22Rv1 (cell line): ENCODE data around the gene PERM1.

Experiments used
- H3K27ac ChIP-seq: fragments of 450-650 bp; 2 replicates; pipeline ENCODE4 v1.5.1; 2017
- ZFX ChIP-seq: fragments of 450-650 bp; IDR thresholded peaks from 2 replicates; pipeline ENCODE4 v1.6.1; 2017; ENCODE audit warnings: antibody characterized with exemption, borderline replicate concordance
- TF ChIP-seq, protein P1 (sequence below): fragments of 450-650 bp; IDR thresholded peaks from 2 replicates; pipeline ENCODE4 v1.5.1; 2017; ENCODE audit warnings: mild to moderate bottlenecking

PERM1 gene

DNA sequence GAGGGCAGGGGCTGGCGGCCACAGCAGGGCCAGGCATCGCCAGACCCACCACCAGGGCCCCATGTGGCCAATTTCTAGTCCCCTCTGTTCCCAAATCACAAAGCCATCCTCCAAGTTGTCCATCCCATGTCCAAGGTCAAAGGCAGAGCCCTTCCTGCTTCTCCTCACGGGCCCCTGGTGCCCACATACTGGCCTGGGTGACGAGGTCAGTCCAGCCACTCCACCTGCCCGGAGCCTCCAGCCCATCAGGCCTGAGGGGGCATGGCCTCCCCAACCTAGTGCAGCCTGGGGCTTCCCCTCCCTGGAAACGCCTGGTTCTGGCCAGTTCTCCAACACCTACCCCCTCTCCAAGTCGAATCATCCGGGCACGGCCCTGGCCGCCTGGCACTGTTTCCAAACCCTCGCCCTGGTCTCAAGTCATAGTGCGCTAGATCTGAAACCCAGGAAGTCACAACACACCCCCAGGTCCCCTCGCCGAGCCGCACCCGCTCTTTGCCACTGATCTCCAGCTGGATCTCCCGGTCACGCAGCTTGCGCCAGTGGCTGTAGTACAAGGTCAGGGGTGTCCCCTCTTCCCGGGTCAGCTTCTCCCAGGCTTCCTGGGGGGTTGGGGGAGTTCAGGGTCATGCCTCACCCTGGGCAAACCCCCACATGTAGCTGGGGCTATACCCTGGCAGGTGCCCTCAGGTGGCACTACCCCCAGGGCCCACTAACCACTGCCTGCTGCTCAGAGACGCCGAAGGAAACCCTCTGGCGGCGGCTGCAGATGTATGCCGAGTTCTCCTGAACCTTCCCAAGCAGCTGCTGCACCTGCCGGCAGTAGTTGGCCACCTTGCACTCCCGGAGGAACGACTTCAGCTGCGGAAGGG lies 36.0 kb downstream of the PERM1 start:
- H3K27ac ChIP-seq = peak overlapping the region; percentile 89

DNA sequence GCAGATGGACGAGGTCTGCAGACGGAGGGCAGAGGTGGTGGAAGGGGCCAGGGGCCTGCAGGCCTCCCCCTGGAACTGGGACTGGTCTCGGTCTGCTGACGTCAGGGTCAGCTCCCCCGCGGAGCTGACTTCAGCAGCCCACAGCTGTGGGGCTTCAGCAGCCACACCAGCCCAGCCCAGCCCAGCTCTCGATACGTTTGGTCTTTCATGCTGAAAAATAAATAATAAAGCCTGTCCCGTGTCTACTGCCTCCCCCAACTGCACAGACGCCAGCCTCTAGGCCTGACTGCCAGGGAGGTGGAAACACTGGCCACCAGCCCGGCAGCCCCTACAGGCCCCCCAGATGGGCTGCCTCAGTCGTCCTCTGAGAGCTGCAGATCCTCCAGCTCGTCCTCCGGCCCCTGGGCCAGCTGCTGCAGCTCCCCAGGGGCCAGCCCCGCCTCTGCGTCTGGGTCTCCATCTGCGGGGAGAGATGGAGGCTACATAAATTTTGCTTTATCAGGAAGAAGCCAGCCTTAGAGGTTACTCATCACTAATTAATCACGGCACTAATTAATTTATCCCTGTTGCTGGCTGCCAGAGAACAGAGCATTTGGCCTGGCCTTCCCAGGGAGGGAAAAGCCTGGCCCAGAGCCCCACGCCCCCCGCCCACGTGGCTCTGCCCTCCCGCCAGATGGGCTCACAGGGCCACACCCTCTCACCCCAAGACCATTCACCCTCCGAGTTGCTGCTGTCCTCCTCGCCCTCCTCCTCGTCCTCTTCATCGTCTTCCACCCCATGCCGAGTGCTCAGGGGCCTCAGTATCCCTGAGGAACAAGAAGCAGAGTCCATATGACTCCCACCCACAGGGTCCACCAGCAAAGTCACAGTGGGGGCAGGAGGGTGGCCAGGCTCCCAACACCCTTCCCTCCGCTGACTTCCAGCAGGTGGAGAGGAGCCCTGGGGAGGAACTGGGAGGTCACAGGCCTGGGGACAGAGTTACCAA lies 37.3 kb downstream of the PERM1 start:
- peak overlapping the region; percentile 89 for H3K27ac ChIP-seq

More for the DNA sequence above, 36.0 kb downstream of the PERM1 start:
- TF ChIP-seq, protein P1, sequence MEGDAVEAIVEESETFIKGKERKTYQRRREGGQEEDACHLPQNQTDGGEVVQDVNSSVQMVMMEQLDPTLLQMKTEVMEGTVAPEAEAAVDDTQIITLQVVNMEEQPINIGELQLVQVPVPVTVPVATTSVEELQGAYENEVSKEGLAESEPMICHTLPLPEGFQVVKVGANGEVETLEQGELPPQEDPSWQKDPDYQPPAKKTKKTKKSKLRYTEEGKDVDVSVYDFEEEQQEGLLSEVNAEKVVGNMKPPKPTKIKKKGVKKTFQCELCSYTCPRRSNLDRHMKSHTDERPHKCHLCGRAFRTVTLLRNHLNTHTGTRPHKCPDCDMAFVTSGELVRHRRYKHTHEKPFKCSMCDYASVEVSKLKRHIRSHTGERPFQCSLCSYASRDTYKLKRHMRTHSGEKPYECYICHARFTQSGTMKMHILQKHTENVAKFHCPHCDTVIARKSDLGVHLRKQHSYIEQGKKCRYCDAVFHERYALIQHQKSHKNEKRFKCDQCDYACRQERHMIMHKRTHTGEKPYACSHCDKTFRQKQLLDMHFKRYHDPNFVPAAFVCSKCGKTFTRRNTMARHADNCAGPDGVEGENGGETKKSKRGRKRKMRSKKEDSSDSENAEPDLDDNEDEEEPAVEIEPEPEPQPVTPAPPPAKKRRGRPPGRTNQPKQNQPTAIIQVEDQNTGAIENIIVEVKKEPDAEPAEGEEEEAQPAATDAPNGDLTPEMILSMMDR = no peak
- no peak for TF ChIP-seq ZFX

DNA sequence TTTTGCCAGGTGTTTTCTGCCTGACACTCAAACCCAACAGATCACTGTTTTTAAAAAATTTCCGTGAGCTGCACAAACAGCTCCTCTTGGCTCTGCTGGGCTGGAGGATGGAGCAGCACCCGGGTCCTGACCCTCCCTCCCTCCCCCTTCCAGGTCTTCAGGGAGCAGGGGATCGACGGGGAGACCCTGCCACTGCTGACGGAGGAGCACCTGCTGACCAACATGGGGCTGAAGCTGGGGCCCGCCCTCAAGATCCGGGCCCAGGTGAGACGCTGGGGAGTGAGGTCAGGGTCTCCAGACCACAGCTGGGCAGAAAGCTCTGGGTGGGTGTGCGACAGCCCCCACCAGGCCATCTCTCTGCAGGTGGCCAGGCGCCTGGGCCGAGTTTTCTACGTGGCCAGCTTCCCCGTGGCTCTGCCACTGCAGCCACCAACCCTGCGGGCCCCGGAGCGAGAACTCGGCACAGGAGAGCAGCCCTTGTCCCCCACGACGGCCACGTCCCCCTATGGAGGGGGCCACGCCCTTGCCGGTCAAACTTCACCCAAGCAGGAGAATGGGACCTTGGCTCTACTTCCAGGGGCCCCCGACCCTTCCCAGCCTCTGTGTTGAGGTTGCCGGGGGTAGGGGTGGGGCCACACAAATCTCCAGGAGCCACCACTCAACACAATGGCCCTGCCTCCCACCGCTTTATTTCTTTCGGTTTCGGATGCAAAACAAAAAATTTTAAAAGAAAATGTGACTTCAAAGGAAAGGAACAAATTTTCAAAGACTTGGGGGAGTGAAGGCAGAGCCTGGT lies 38.1 kb downstream of the PERM1 start:
- no peak for TF ChIP-seq ZFX
- TF ChIP-seq, protein P1 = no peak
- H3K27ac ChIP-seq = peak overlapping the region; percentile 89

More for the DNA sequence above, 37.3 kb downstream of the PERM1 start:
- no peak for TF ChIP-seq ZFX
- TF ChIP-seq, protein P1 = no peak

DNA sequence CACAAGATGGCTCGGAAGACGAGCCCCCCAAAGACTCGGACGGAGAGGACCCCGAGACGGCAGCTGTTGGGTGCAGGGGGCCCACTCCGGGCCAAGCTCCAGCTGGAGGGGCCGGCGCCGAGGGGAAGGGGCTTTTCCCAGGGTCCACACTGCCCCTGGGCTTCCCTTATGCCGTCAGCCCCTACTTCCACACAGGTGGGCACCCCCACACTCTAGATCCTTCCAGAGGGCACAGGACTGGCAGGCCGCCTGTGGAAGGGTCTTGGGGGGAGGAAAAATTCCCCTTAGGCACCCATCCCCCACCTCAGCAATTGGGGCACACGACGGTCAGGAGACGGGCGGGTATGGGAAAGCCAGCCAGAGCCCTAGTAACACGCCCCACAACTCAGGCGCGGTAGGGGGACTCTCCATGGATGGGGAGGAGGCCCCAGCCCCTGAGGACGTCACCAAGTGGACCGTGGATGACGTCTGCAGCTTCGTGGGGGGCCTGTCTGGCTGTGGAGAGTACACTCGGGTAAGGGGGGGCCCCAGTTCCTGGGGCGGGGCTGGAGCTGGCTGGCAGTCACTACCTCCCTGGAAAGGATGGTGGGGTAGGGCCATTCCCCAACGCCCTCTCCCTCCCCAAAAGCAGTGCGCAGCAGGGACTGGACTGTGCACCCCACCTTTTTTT lies 38.9 kb downstream of the PERM1 start:
- peak overlapping the region; percentile 89 for H3K27ac ChIP-seq
- TF ChIP-seq ZFX = no peak

DNA sequence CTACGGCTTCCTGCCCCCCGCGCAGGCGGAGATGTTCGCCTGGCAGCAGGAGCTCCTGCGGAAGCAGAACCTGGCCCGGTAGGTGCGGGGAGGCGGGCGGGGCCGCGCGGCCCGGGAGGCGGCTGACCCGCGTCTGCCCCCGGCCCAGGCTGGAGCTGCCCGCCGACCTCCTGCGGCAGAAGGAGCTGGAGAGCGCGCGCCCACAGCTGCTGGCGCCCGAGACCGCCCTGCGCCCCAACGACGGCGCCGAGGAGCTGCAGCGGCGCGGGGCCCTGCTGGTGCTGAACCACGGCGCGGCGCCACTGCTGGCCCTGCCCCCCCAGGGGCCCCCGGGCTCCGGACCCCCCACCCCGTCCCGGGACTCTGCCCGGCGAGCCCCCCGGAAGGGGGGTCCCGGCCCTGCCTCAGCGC lies 39.5 kb downstream of the PERM1 start:
- TF ChIP-seq, protein P1 = no peak
- no peak for TF ChIP-seq ZFX
- H3K27ac ChIP-seq = peak overlapping the region; percentile 89

- no peak for TF ChIP-seq ZFX
- TF ChIP-seq, protein P1 = no peak
- H3K27ac ChIP-seq = peak overlapping the region; percentile 89
Observed at GRCh38 chr1:941588-942383, 40.1 kb downstream of the PERM1 start.
